ENCODE data around the gene SCAMP4. TPM values are rescaled to one million over a fixed set of nuclear protein-coding genes. Genes with fewer than 3 reads are reported as not detected.

Gene SCAMP4
- 53.5 TPM for total RNA-seq

- intact Hi-C loops (cut with DNase I) = no loop called here
Measured at GRCh38 chr19:1905110-1905862, at the start of gene SCAMP4, which contains the start of gene ADAT3. Gene SCAMP4 (plus strand): TSS chr19:1905399. CDS start chr19:1915020, 9,621 bp downstream. Gene ADAT3 (plus strand): TSS chr19:1905399. CDS start chr19:1912048, 6,649 bp downstream.

GRCh38 chr19:1855828-1856255 is 49.4 kb upstream of the SCAMP4 start:
- no peak for DNase-seq (ENCODE audit: low spot score)
- intact Hi-C loops (cut with DNase I) = no loop called here
- peak; percentile 0 for ATAC-seq

More at GRCh38 chr19:1905110-1905862, at the start of gene SCAMP4, which contains the start of gene ADAT3:
- DNase-seq (ENCODE audit: low spot score) (peak; percentile 99), ATAC-seq (peak; percentile 97)

GRCh38 chr19:1856345-1856697 is 48.9 kb upstream of the SCAMP4 start:
- no peak for ATAC-seq
- intact Hi-C loops (cut with DNase I) = no loop called here
- no peak for DNase-seq (ENCODE audit: low spot score)

DNA sequence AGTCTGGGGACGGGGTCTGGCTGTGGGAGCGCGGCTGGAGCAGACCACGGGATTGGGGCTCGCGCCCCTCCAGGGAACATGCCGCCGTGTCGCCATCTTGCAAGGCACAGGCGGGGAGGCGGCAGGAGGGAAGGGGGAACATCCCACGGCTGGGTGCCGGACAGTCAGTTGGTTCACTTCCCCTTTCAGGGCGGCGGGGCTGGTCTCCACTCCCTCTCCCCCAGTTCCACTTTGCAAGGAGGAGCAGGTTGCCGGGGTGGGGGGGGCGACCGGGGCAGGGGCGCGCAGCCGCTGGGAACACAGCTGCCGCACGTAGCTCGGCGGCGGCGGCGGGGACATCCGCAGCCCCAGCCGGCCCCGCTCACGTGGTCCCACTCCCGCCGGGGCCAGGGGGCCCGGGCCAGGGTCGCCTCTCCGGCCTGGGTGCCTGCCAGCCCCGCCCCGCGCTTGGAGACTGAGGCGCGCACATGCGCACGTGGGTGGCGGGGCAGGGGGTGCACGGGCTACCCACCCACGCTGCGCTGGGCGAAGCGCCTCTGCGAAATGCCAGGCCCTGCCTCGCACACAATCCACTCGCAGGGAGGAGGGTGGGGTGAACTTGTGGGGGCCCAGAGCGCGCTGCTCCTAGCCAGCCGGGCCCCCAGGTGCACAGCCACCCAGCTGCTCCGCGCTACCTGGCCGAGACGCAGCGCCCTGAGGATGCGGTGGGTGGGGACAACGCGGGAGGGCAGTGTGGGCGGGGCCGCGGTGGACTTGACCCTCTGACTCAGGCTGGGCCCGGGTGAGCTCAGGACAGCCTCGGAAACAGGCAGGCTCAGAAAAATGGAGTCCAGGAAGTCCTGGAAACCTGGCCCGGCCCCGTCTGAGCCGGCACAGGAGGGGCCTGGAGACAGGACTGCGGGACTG is 48.2 kb upstream of the SCAMP4 start:
- ATAC-seq (no peak), DNase-seq (ENCODE audit: low spot score) (peak; percentile 83)
- intact Hi-C loops (cut with DNase I) = no loop called here

DNA sequence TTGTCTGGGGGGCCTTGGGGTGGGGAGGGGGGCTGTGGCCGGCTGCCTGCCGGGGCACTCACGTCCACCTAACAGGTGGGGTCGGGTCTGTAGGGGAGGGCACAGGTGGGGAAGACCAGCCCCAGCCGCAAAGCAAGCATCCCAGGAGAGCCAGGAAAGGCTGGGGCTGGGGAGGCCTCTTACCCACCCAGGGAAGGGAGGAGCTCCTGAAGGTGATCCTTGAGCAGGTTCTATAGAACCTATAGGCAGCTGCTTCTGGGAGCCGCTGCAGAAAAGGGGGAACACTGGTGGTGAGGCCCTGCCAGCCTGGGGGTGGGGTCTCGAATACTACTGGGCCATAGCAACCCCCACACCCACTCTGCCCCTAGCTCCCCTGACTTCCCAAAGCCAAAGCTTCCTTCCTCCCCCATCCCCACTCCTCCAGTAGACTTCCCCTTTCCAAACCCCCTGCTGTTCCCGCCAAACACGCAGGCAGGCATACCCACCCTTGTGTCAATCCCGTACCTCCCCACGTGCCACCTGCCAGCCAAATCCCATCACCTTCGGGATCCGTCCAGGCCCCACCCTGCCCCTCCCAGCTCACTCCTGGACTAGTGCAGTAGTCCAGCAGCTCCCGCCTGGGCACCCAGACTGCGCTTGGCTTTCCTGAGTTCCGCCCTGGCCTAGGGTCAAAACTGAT is 47.4 kb upstream of the SCAMP4 start:
- intact Hi-C loops (cut with DNase I) = no loop called here
- DNase-seq (ENCODE audit: low spot score) (no peak), ATAC-seq (no peak)

- intact Hi-C loops (cut with DNase I) = no loop called here
- DNase-seq (ENCODE audit: low spot score) = no peak
Measured at GRCh38 chr19:1858412-1859081, 46.7 kb upstream of the SCAMP4 start.

DNA sequence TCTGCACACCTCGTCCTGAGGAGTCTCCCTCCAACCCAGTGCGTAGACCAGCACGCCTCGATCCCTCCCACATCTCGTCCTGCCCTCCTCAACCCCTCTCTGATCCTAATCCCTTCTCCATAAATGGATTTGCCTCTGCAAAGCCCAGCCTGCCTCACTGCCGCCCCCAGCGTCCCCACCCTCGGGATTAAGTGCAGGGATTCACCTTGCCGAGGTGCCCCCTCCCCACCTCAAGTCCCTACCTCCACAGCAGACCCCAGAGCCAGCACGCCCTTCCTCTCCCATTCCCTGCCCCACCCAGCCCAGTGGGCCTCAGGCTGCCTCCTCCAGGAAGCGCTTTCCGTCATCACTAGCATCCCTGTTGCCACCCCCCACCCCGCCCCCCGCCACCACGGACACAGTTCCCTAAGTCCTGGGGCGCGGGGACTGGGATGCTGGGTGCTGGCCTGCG is 45.8 kb upstream of the SCAMP4 start:
- ATAC-seq = no peak
- intact Hi-C loops (cut with DNase I) = no loop called here
- DNase-seq (ENCODE audit: low spot score) = no peak

More at GRCh38 chr19:1858412-1859081, 46.7 kb upstream of the SCAMP4 start:
- ATAC-seq = no peak

- intact Hi-C loops (cut with DNase I) = no loop called here
- DNase-seq (ENCODE audit: low spot score) (no peak), ATAC-seq (no peak)
Measured at GRCh38 chr19:1860042-1860775, 45.0 kb upstream of the SCAMP4 start.

- intact Hi-C loops (cut with DNase I) = no loop called here
- no peak for ATAC-seq
- DNase-seq (ENCODE audit: low spot score) = no peak
Measured at GRCh38 chr19:1860821-1861598, 44.2 kb upstream of the SCAMP4 start.

GRCh38 chr19:1861599-1862031 is 43.6 kb upstream of the SCAMP4 start:
- no peak for DNase-seq (ENCODE audit: low spot score)
- intact Hi-C loops (cut with DNase I) = no loop called here
- ATAC-seq = no peak

DNA sequence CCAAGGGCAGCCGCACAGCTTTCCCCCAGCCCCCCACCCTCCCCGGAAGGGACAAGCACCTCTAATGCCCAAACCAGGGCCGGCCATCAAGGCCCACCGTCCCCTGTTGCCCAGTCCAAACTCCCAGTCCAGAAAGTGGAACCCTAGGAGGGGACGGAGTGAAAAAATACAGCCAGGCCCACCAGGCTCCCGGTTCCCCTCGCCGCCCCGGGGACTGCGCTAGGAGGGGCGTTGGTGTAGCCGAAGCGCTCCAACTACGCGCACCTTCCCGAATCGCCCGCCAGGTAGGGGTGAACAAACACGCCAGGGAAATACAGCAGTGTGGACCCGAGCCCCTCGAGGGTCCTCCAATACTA is 43.2 kb upstream of the SCAMP4 start:
- intact Hi-C loops (cut with DNase I) = no loop called here
- no peak for DNase-seq (ENCODE audit: low spot score)
- ATAC-seq = no peak

GRCh38 chr19:1862424-1863327 is 42.5 kb upstream of the SCAMP4 start:
- DNase-seq (ENCODE audit: low spot score) = no peak
- no peak for ATAC-seq
- intact Hi-C loops (cut with DNase I) = no loop called here

DNA sequence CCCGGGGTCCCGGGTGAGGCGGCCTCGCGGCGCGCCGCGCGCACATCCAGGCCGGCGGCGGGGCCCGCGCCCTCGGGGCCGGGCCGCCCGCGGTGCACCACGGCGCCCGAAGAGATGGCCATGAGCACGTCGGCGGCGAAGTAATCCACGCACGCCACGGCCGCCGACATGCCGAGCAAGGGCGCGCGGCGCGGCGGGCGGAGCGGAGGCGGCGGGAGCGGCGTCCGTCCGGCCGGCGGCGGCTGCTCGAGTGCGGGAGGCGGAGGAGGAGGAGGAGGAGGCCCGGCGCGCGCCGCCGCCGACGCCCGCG is 41.9 kb upstream of the SCAMP4 start, which contains the start of gene KLF16:
TSS of gene KLF16 (minus strand) at position 252 of the 310 bp plus-strand sequence. CDS start at position 170, 82 bp downstream.
- no peak for DNase-seq (ENCODE audit: low spot score)
- ATAC-seq = no peak
- intact Hi-C loops (cut with DNase I) = no loop called here

DNA sequence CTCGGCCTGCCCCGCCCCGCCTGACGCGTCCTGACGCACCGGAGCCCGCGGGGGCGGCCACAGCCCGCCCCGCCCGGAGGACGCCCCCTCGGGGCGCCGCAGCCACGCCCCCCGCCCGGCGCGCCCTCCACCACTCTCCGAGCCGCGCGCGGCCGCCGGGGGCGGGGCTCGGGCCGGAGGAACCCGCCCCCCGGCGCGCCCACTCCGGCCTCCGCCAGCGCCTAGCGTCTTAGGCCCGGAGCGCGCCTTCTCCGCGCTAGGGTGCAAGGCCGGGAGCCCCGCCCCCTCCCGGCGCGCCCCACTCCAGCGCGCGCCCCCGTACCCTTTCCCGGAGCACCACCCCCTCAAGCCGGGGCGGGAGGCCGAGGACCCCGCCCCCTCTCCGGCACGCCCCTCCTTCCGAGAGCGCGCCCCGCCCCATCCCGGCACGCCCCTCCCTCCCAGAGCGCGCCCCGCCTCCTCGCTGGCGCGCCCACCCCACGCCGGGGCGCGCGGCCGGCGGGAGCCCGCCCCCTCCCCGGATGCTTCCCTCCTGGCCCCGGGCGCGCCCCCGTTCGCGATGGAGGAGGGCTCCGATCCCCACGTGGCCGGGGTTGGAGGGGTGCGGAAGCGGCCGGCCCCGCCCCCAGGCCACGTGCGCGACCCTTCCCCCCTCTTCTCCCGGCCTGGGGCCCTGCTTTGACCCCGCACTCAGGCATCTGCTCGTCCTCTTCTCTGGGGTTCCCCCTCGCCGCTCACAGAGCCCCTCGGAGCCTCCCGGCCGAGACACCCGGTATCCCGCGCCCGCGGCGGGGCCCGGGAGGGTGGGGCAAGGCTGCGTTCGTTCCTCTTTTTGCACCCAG is 41.3 kb upstream of the SCAMP4 start:
- ATAC-seq = peak; percentile 83
- intact Hi-C loops (cut with DNase I) = no loop called here
- DNase-seq (ENCODE audit: low spot score) = peak; percentile 93

GRCh38 chr19:1864480-1865171 is 40.6 kb upstream of the SCAMP4 start:
- intact Hi-C loops (cut with DNase I) = no loop called here
- DNase-seq (ENCODE audit: low spot score) (peak; percentile 89), ATAC-seq (peak; percentile 67)
